WTC11 (cell line): ENCODE results near the gene ADAMTS2.

Source experiments
- E2F5 ChIP-seq: sonication (generic); formaldehyde crosslinking; IDR thresholded peaks from 2 replicates; pipeline ENCODE4 v1.8.1; 2022; ENCODE audit warnings: mild to moderate bottlenecking, moderate library complexity, missing genetic modification reagents
- USF2 ChIP-seq: sonication (generic); formaldehyde crosslinking; IDR thresholded peaks from 2 replicates; pipeline ENCODE4 v1.8.1; 2023; ENCODE audit warnings: mild to moderate bottlenecking, missing genetic modification reagents, moderate library complexity

GRCh38 chr5:179375236-179375685 is 30.0 kb upstream of the ADAMTS2 start:
- TF ChIP-seq E2F5, result no peak
- no peak for TF ChIP-seq USF2 (CRISPR knock-in tag)
